ENCODE results near the gene SMARCE1.

- TF ChIP-seq EZH2 (IDR thresholded peaks at IDR 0.05; ENCODE audit: borderline replicate concordance) (no peak), EZH2phosphoT487 (IDR thresholded peaks at IDR 0.05; ENCODE audit: low read depth, severe bottlenecking, unreplicated experiment) (no peak)
These were observed 59.1 kb downstream of the SMARCE1 start for GRCh38 chr17:40588552-40588951.

Data from hepatocyte (in vitro differentiated cells).